GM12878 (cell line): ENCODE data around the gene GHITM. TPM values are rescaled to one million over a fixed set of nuclear protein-coding genes. Genes with fewer than 3 reads are reported as not detected.
A peak's percentile ranks its signal among the peaks of the same experiment; 100 is the strongest.

ENCODE experiments used
- ATAC-seq: fragments of 200-7000 bp; cut with Tn5 transposase; 3 replicates; pipeline ENCODE4 v1.9.1; 2020; ENCODE audit warnings: mild to moderate bottlenecking, moderate library complexity
- BruUV-seq: library from RNA; stranded (reverse); fragments of 400-500 nt; replicated peaks from 2 replicates; lab custom pipeline; 2021; lab: Mats Ljungman, UMichigan
- CTCF ChIA-PET: fragments of 300-600 bp; sonication (Branson Sonifier 250); formaldehyde crosslinking; extraction: SDS; loops from one replicate; lab custom pipeline; 2021; ENCODE audit warnings: inconsistent platforms; lab: Yijun Ruan, JAX
- POLR2A ChIA-PET: fragments of 350-600 bp; formaldehyde crosslinking; extraction: SDS; loops from one replicate; lab custom pipeline; 2021; ENCODE audit warnings: inconsistent platforms; lab: Charles Lee
- RAD21 ChIA-PET: fragments of 300-600 bp; sonication (Branson Sonifier 250); formaldehyde crosslinking; loops from one replicate; lab custom pipeline; 2023; ENCODE audit warnings: antibody characterized with exemption; ENCODE audit not compliant: unreplicated experiment; lab: Charles Lee
- SMC1A ChIA-PET: fragments of 300-600 bp; sonication (Branson Sonifier 250); formaldehyde crosslinking; loops from one replicate; lab custom pipeline; 2023; ENCODE audit not compliant: unreplicated experiment, uncharacterized antibody; lab: Charles Lee
- DNase-seq: peaks from one replicate; pipeline ENCODE4 v3.0.0-alpha.2; 2011; ENCODE audit warnings: low read depth, low spot score
- FAIRE-seq: peaks from 3 replicates; lab custom pipeline; 2011; peaks lifted over from hg19 to GRCh38; lab: Jason Lieb, UNC
- H2AFZ ChIP-seq: 2 replicates; pipeline ENCODE4 v1.6.0; 2011; ENCODE audit warnings: low read depth, low read length, control low read depth; ENCODE audit not compliant: control insufficient read depth
- H3K27ac ChIP-seq: 2 replicates; pipeline ENCODE4 v1.5.1; 2011; ENCODE audit warnings: control low read depth; ENCODE audit not compliant: control insufficient read depth, insufficient read depth
- H3K27me3 ChIP-seq, 2 experiments: replicated peaks in 1 of 2; 2 replicates each; pipeline versions ENCODE4 v1.6.0 to v1.6.1; 2011; ENCODE audit warnings: low read length in 1 of 2; ENCODE audit not compliant: control insufficient read depth in 2 of 2, insufficient read depth in 2 of 2
- H3K36me3 ChIP-seq, 2 experiments: 2 replicates each; pipeline ENCODE4 v1.5.1; 2011; ENCODE audit warnings: low read length in 1 of 2; ENCODE audit not compliant: control insufficient read depth in 2 of 2, insufficient read depth in 2 of 2
- H3K4me1 ChIP-seq: 2 replicates; pipeline ENCODE4 v1.6.1; 2011; ENCODE audit warnings: mild to moderate bottlenecking, low read length, moderate library complexity, mixed read lengths; ENCODE audit not compliant: control insufficient read depth, insufficient read depth
- H3K4me2 ChIP-seq: 2 replicates; pipeline ENCODE4 v1.6.0; 2011; ENCODE audit warnings: control low read depth; ENCODE audit not compliant: control insufficient read depth, insufficient read depth
- H3K4me3 ChIP-seq: fragments of 200-600 bp; sonication (generic); 2 replicates; pipeline ENCODE4 v1.5.1; 2016
- H3K79me2 ChIP-seq: 2 replicates; pipeline ENCODE4 v1.6.0; 2011; ENCODE audit warnings: low read length; ENCODE audit not compliant: control insufficient read depth, insufficient read depth
- H3K9ac ChIP-seq: 2 replicates; pipeline ENCODE4 v1.8.0; 2011; ENCODE audit warnings: low read length, control low read depth, mixed read lengths; ENCODE audit not compliant: control insufficient read depth, insufficient read depth
- H3K9me3 ChIP-seq: replicated peaks from 3 replicates; pipeline ENCODE4 v1.5.1; 2011; ENCODE audit warnings: mild to moderate bottlenecking, low read length; ENCODE audit not compliant: control insufficient read depth, insufficient read depth
- H4K20me1 ChIP-seq: 2 replicates; pipeline ENCODE4 v1.6.0; 2011; ENCODE audit not compliant: control insufficient read depth, insufficient read depth
- BHLHE40 ChIP-seq, 2 experiments: fragments of 450-650 bp in 1 of 2; IDR thresholded peaks; 2 replicates each; pipeline ENCODE4 v1.6.1; 2011 to 2017; ENCODE audit warnings: low read depth in 2 of 2, borderline replicate concordance in 1 of 2, improper control_type of control experiment in 1 of 2, low read length in 1 of 2, mild to moderate bottlenecking in 1 of 2
- JUND ChIP-seq: IDR thresholded peaks from 2 replicates; pipeline ENCODE4 v1.6.1; 2012; ENCODE audit warnings: low read depth, mild to moderate bottlenecking, low read length, improper control_type of control experiment, moderate library complexity
- NFYA ChIP-seq: IDR thresholded peaks from 2 replicates; pipeline ENCODE4 v1.6.1; 2011; ENCODE audit warnings: low read depth, mild to moderate bottlenecking, low read length, improper control_type of control experiment, borderline replicate concordance
- NRF1 ChIP-seq: conservative IDR thresholded peaks from 2 replicates; pipeline ENCODE4 v1.6.1; 2011; ENCODE audit warnings: mild to moderate bottlenecking, low read depth, low read length, improper control_type of control experiment
- WGBS: methylation state at CpG from one replicate; pipeline ENCODE4 v1.1.6; 2016; ENCODE audit warnings: low lambda C conversion rate; ENCODE audit not compliant: insufficient replicate concordance, insufficient coverage; ENCODE audit errors: missing lambda C conversion rate; 5-methylcytosine and 5-hydroxymethylcytosine counted together
- in situ Hi-C: fragments of 300-500 bp; cut with MboI; formaldehyde crosslinking; loops from 9 replicates; pipeline ENCODE4 v1.14.3; 2018; ENCODE audit warnings: mixed read lengths
- intact Hi-C: fragments of 100-400 bp; cut with micrococcal nuclease; formaldehyde crosslinking; loops from one replicate; pipeline ENCODE4 v1.14.2; 2022; ENCODE audit not compliant: unreplicated experiment
- polyA plus RNA-seq, 11 experiments: library from polyadenylated mRNA; depleted of rRNA in 4 of 11; unstranded in 6 of 11; stranded (reverse) in 5 of 11; fragments of >200 nt; fragmentation: Nextera tagmentation in 4 of 11; fragmentation: Illumina TruSeq in 1 of 11; extraction: Ambion mirVana in 4 of 11; extraction: Trizol in 1 of 11; gene quantifications; 1 replicate in 1 of 11; 2 replicates in 10 of 11; pipeline versions ENCODE4 v1.2.1 to v1.2.3, GENCODE V29; 2011 to 2016; ENCODE audit warnings: inconsistent platforms in 2 of 11, missing spikeins in 2 of 11, low read depth in 1 of 11
- total RNA-seq, 4 experiments: library from RNA; depleted of rRNA in 3 of 4; stranded (reverse); fragments of >200 nt in 3 of 4; fragmentation: Illumina TruSeq in 1 of 4; extraction: Trizol in 1 of 4; gene quantifications; 2 replicates each; pipeline versions ENCODE4 v1.2.1 to v1.2.3, GENCODE V29; 2013 to 2021
- TF ChIP-seq, protein P1 (sequence below): fragments of 450-650 bp; IDR thresholded peaks from 2 replicates; pipeline ENCODE4 v1.6.1; 2017; ENCODE audit warnings: mild to moderate bottlenecking
- TF ChIP-seq, protein P2 (sequence below): IDR thresholded peaks from 2 replicates; pipeline ENCODE4 v1.6.1; 2012; ENCODE audit warnings: low read depth, low read length, improper control_type of control experiment

Gene GHITM
- total and polyA plus RNA-seq, 10 of the 15 experiments (the other 5 are each of a cell fraction or from before 2014, with no cell fraction given), result 120 to 501 (median 209) TPM

DNA sequence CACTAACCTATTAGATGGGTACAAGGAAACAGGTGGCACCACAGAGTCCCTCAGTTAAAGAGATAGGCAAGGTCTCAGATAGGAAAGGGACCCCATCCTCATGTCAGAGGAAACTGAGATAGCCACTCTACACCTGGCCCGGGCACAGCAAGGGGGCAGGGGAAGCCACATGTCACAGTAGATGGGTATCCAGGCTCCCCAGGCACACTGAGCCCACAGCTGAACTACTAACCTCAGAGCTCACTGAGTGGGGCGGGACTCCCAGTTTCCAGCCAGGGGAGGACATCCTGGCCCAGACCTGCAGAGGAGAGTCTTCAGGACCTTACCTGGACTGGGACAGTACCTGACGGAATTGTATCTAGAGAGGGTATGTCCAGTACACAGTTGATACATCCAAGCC is 51.3 kb downstream of the GHITM start (continued):
- TF ChIP-seq, protein P1, sequence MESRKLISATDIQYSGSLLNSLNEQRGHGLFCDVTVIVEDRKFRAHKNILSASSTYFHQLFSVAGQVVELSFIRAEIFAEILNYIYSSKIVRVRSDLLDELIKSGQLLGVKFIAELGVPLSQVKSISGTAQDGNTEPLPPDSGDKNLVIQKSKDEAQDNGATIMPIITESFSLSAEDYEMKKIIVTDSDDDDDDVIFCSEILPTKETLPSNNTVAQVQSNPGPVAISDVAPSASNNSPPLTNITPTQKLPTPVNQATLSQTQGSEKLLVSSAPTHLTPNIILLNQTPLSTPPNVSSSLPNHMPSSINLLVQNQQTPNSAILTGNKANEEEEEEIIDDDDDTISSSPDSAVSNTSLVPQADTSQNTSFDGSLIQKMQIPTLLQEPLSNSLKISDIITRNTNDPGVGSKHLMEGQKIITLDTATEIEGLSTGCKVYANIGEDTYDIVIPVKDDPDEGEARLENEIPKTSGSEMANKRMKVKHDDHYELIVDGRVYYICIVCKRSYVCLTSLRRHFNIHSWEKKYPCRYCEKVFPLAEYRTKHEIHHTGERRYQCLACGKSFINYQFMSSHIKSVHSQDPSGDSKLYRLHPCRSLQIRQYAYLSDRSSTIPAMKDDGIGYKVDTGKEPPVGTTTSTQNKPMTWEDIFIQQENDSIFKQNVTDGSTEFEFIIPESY, result no peak
- TF ChIP-seq BHLHE40 (IDR thresholded peaks at IDR 0.05; ENCODE audit: borderline replicate concordance in 1 of 2, low read depth in 2 of 2, low read length in 1 of 2), result no peak
- no peak for TF ChIP-seq NRF1
- TF ChIP-seq NFYA, result no peak
- TF ChIP-seq JUND, result no peak

DNA sequence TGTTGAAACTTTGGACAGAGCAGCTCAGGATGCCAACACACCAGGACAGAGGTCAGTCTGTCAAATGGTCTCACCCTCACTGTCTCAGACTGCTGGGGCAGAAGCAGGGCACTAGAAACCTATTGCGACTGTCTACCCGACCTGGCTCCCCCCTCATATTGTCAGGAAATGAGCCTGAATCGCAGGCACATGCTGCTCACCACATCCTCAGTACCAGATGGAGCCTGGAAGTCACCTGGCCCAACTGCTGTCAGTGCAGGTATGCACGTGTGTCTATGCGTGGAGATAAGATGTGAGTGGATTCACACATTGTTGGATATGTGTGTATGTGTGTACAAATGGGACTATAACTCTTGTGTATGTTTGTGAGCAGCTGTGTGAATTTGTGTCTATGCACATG is 51.8 kb downstream of the GHITM start:
- Histone ChIP-seq H3K36me3 (no peaks in the 10 kb centered on the region), H3K27ac (no peak overlapping the region), H3K4me3 (no peak overlapping the region), H4K20me1 (peaks cover 2% of the 10 kb centered on the region), H2AFZ (no peak overlapping the region), H3K9ac (no peak overlapping the region), H3K4me1 (peaks cover 3% of the 10 kb centered on the region), H3K4me2 (no peak overlapping the region), H3K79me2 (no peaks in the 10 kb centered on the region), H3K27me3 (peaks cover 18 to 29% of the 10 kb centered on the region in 2 experiments), H3K9me3 (no peaks in the 10 kb centered on the region)
- ChIA-PET CTCF (interaction anchor here (1.1 to 28.3 kb wide), 3 partner anchors 8 to 33 kb away, joined by 3 to 788 read pairs (median 3); no protein-coding TSS in a partner anchor), SMC1A (interaction anchor here (1.1 to 2.1 kb wide), 3 partner anchors 12 to 44 kb away, joined by 3 to 7 read pairs (median 5); no protein-coding TSS in a partner anchor), POLR2A (no interaction called here), RAD21 (interaction anchor here (1.1 kb wide), 1 partner anchor 17 kb away, joined by 5 read pairs; no protein-coding TSS in a partner anchor)
- no peak for ATAC-seq
- no peak for DNase-seq
- no peak for FAIRE-seq
- intact Hi-C loops, result no loop called here
- 15% methylated on average over 5 of the region's 5 CpGs for WGBS
- in situ Hi-C loops, result no loop called here
- BruUV-seq, result no TSS peak
- TF ChIP-seq BHLHE40 (IDR thresholded peaks at IDR 0.05; ENCODE audit: borderline replicate concordance in 1 of 2, low read depth in 2 of 2, low read length in 1 of 2), result 0 out of 4 replicates have a peak, but pooled peaks of 1 of the 2 experiments have one; percentile 11
- TF ChIP-seq, protein P2, sequence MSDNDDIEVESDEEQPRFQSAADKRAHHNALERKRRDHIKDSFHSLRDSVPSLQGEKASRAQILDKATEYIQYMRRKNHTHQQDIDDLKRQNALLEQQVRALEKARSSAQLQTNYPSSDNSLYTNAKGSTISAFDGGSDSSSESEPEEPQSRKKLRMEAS, result no peak
